GM23248 (cell line): ENCODE data around the gene PLEKHG3. TPM values are rescaled to one million over a fixed set of nuclear protein-coding genes. Genes with fewer than 3 reads are reported as not detected.

Experiments
- DNase-seq: peaks from one replicate; pipeline ENCODE4 v3.0.0-alpha.2; 2015
- H2AFZ ChIP-seq: fragments of 200-600 bp; sonication (generic); 2 replicates; pipeline ENCODE4 v1.6.1; 2016; ENCODE audit warnings: antibody characterized with exemption
- H3F3A ChIP-seq: fragments of 200-600 bp; sonication (generic); 2 replicates; pipeline ENCODE4 v1.6.1; 2016; ENCODE audit warnings: mild to moderate bottlenecking, antibody characterized with exemption, mixed run types; ENCODE audit not compliant: insufficient read depth
- H3K27ac ChIP-seq: fragments of 200-600 bp; sonication (generic); 2 replicates; pipeline ENCODE4 v1.5.1; 2016; ENCODE audit warnings: mild to moderate bottlenecking
- H3K27me3 ChIP-seq: fragments of 200-600 bp; sonication (generic); replicated peaks from 2 replicates; pipeline ENCODE4 v1.6.1; 2016; ENCODE audit warnings: mild to moderate bottlenecking; ENCODE audit not compliant: insufficient read depth
- H3K36me3 ChIP-seq: fragments of 200-600 bp; sonication (generic); 2 replicates; pipeline ENCODE4 v1.6.1; 2016; ENCODE audit warnings: low read depth, mild to moderate bottlenecking
- H3K4me1 ChIP-seq: fragments of 200-600 bp; sonication (generic); 2 replicates; pipeline ENCODE4 v1.6.1; 2016; ENCODE audit warnings: mild to moderate bottlenecking; ENCODE audit not compliant: insufficient read depth
- H3K4me2 ChIP-seq: fragments of 200-600 bp; sonication (generic); one replicate; pipeline ENCODE4 v1.6.1; 2016; ENCODE audit warnings: mild to moderate bottlenecking; ENCODE audit not compliant: unreplicated experiment
- H3K4me3 ChIP-seq: fragments of 200-600 bp; sonication (generic); 2 replicates; pipeline ENCODE4 v1.5.1; 2016; ENCODE audit warnings: mild to moderate bottlenecking
- H3K79me2 ChIP-seq: fragments of 200-600 bp; sonication (generic); 2 replicates; pipeline ENCODE4 v1.6.1; 2016; ENCODE audit warnings: mild to moderate bottlenecking; ENCODE audit not compliant: insufficient read depth
- H3K9ac ChIP-seq: fragments of 200-600 bp; sonication (generic); 2 replicates; pipeline ENCODE4 v1.6.1; 2016; ENCODE audit warnings: mild to moderate bottlenecking
- H3K9me2 ChIP-seq: fragments of 200-600 bp; sonication (generic); 2 replicates; pipeline ENCODE4 v1.6.1; 2016; ENCODE audit warnings: mixed run types, mild to moderate bottlenecking, moderate library complexity; ENCODE audit not compliant: insufficient read depth
- H3K9me3 ChIP-seq: fragments of 200-600 bp; sonication (generic); one replicate; pipeline ENCODE4 v1.6.1; 2017; ENCODE audit warnings: low read depth
- H4K20me1 ChIP-seq: fragments of 200-600 bp; sonication (generic); 2 replicates; pipeline ENCODE4 v1.6.0; 2016; ENCODE audit not compliant: insufficient read depth
- EZH2 ChIP-seq: fragments of 200-600 bp; sonication (generic); IDR thresholded peaks from 2 replicates; pipeline ENCODE4 v1.6.1; 2018; ENCODE audit warnings: antibody characterized with exemption, mild to moderate bottlenecking; ENCODE audit not compliant: insufficient read depth, poor library complexity, severe bottlenecking
- EZH2phosphoT487 ChIP-seq: fragments of 200-600 bp; sonication (generic); IDR thresholded peaks from 2 replicates; pipeline ENCODE4 v1.6.1; 2018; ENCODE audit warnings: antibody characterized with exemption, moderate library complexity, mild to moderate bottlenecking, low read depth; ENCODE audit not compliant: insufficient read depth
- WGBS, 2 experiments: methylation state at CpG; one replicate each; pipeline ENCODE4 v1.1.6; 2015 to 2017; ENCODE audit warnings: low lambda C conversion rate in 2 of 2, low coverage in 1 of 2; ENCODE audit errors: missing lambda C conversion rate in 2 of 2; 5-methylcytosine and 5-hydroxymethylcytosine counted together
- in situ Hi-C: fragments of 300-500 bp; cut with MboI; formaldehyde crosslinking; loops from 2 replicates; pipeline ENCODE4 v1.15.0; 2020
- polyA plus RNA-seq: library from polyadenylated mRNA; unstranded; fragments of >200 nt; fragmentation: Nextera tagmentation; extraction: Ambion mirVana; gene quantifications from 2 replicates; pipeline ENCODE4 v1.2.1, GENCODE V29; 2016
- total RNA-seq: library from RNA; depleted of rRNA; stranded (reverse); fragments of >200 nt; shearing (Covaris generic); gene quantifications from 2 replicates; pipeline ENCODE4 v1.2.3, GENCODE V29; 2014

PLEKHG3 gene
- total and polyA plus RNA-seq, 2 experiments from 2014 or later = 2.1 to 6.9 TPM

DNA sequence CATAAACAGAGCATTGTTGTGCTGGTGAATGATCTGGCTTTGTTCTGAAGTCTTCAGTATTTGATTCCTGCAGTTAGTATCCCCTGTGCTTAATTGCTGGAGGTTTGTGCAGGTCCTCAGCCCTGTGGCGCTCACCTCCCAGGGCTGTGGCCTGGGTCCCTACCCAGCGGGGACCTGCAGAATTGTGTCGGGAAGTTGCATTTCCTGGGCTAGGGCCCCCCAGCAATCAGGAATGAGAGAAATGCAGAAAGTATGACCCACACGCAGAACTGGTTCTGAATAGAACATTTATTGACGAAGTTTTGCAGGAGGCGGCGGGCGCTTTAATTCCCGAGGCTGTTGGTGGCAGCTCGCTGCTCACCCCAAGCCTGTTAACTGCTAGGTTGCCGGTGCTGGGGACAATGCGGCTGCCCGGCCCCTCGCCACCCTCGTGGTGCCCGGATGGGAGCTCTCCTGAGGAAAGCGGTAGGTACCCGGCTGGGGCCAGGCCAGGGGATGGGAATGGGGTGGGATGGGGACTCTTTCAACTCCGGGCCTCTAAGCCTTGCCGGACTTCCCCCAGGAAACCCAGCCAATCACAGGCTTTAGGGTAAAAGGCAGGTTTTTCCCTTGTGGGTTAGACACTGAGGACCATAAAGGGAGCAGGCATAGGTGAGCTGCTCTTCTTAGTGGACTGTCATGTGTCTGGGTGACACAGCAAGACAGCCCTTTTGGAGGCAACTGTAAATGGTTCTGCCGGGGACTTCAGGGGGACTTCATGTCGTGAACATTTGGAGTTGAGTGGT is 11.6 kb downstream of the PLEKHG3 start:
- Histone ChIP-seq H2AFZ (no peak overlapping the region), H3K27me3 (no peaks in the 10 kb centered on the region), H3F3A (no peaks in the 10 kb centered on the region), H3K79me2 (no peaks in the 10 kb centered on the region; the same call in 1 of the 2 replicates), H3K36me3 (peaks cover 5% of the 10 kb centered on the region; the same call in 1 of the 2 replicates), H3K9me2 (no peaks in the 10 kb centered on the region), H3K9me3 (no peaks in the 10 kb centered on the region), H3K27ac (no peak overlapping the region), H3K4me3 (no peak overlapping the region), H3K4me1 (peaks cover 12% of the 10 kb centered on the region), H4K20me1 (no peaks in the 10 kb centered on the region), H3K4me2 (no peak overlapping the region), H3K9ac (no peak overlapping the region)
- TF ChIP-seq EZH2phosphoT487 = no peak
- TF ChIP-seq EZH2 = no peak
- in situ Hi-C loops = no loop called here
- 47 to 49% methylated on average over 22 of the region's 22 CpGs for WGBS, 2 experiments
- DNase-seq = no peak

DNA sequence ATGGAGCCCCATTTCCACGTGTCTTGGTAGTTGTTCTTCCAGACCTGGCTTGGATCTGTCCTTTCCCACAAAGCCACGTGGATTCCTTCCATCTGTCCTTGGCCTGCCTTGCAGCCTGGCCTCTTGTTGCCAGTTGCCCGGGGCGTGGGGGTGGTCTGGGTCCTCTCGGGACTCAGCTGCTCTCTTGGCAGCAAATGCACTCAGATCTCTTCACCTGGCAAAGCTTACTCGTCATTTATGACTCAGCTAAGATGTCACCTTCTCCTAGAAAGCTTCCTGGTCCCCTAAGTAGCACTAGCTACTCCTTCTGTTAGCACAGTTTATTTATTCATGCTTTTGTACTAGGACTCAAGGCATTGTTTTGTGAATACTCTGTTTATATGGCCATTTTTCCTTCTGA is 13.6 kb downstream of the PLEKHG3 start:
- Histone ChIP-seq H3K9me2 (no peaks in the 10 kb centered on the region), H3K9ac (no peak overlapping the region), H3K4me3 (no peak overlapping the region), H3K4me2 (no peak overlapping the region), H3K9me3 (no peaks in the 10 kb centered on the region), H3K27me3 (no peaks in the 10 kb centered on the region), H3K79me2 (no peaks in the 10 kb centered on the region; the same call in 1 of the 2 replicates), H3F3A (no peaks in the 10 kb centered on the region; the same call in 1 of the 2 replicates), H3K4me1 (peaks cover 23% of the 10 kb centered on the region), H4K20me1 (no peaks in the 10 kb centered on the region), H3K36me3 (peaks cover 5% of the 10 kb centered on the region; the same call in 1 of the 2 replicates), H2AFZ (no peak overlapping the region), H3K27ac (no peak overlapping the region)
- 18 to 31% methylated on average over 6 of the region's 6 CpGs for WGBS, 2 experiments
- TF ChIP-seq EZH2phosphoT487 = no peak
- no peak for TF ChIP-seq EZH2
- no peak for DNase-seq
- in situ Hi-C loops = no loop called here

DNA sequence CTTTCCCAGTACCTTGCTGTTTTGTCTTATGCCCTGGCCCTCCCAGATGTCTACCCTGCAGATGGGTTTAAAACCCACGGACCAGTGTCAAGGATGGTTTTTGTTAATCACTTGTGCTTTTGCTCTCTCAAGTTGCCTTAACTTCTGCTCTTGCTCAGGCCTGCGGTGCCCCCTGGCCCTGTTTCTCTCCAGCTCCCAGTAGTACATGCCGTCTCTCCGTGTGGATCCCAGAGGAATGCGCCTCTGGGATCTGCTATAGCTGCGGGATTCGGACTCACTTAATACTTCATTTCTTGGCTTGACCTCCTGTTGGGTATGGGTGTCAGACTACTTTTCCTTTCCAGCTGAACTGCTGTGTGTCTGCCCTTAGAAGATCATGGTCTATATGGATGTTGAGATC is 14.5 kb downstream of the PLEKHG3 start:
- in situ Hi-C loops = no loop called here
- Histone ChIP-seq H3K9ac (no peak overlapping the region), H3K27me3 (no peaks in the 10 kb centered on the region), H3K27ac (no peak overlapping the region), H3K9me2 (no peaks in the 10 kb centered on the region), H3K4me1 (peaks cover 23% of the 10 kb centered on the region), H2AFZ (no peak overlapping the region), H4K20me1 (no peaks in the 10 kb centered on the region), H3K79me2 (no peaks in the 10 kb centered on the region; the same call in 1 of the 2 replicates), H3K4me3 (no peak overlapping the region), H3K4me2 (no peak overlapping the region), H3K9me3 (no peaks in the 10 kb centered on the region), H3F3A (no peaks in the 10 kb centered on the region; the same call in 1 of the 2 replicates), H3K36me3 (peaks cover 4% of the 10 kb centered on the region; the same call in 1 of the 2 replicates)
- no peak for DNase-seq
- no peak for TF ChIP-seq EZH2phosphoT487
- TF ChIP-seq EZH2 = no peak
- WGBS, 2 experiments = 92 to 93% methylated on average over 7 of the region's 7 CpGs

DNA sequence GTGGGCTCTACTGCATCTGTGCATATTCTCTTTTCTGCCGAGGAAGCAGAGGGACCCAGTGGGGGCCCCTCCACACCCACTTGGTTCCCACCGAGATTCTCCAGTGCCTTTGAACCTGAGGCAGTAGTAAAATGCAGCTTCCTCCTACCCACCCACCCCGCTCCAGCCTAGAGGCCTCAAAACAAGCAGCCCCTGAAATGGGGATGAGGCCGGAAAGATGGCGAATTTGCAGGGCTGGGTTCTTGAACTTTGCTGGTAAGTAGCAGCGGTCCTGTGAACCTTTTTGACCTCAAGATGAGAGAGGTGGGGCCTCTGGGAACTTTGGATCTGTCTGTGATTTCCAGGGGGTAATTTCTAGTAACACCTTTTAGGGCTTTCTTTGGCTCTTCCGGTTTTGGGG is 15.4 kb downstream of the PLEKHG3 start:
- Histone ChIP-seq H3K4me2 (no peak overlapping the region), H3K4me1 (peaks cover 23% of the 10 kb centered on the region)
- WGBS, 2 experiments = 86 to 88% methylated on average over 7 of the region's 7 CpGs

More for the DNA sequence above, 15.4 kb downstream of the PLEKHG3 start:
- Histone ChIP-seq H2AFZ (no peak overlapping the region), H3K9me2 (no peaks in the 10 kb centered on the region), H3K27ac (peak overlapping the region; percentile 66; the same call in 1 of the 2 replicates), H3F3A (no peaks in the 10 kb centered on the region; the same call in 1 of the 2 replicates), H3K4me3 (no peak overlapping the region), H3K36me3 (no peaks in the 10 kb centered on the region), H3K27me3 (no peaks in the 10 kb centered on the region), H3K79me2 (no peaks in the 10 kb centered on the region; the same call in 1 of the 2 replicates), H3K9me3 (no peaks in the 10 kb centered on the region), H3K9ac (no peak overlapping the region), H4K20me1 (no peaks in the 10 kb centered on the region)
- DNase-seq = no peak
- TF ChIP-seq EZH2 (no peak), EZH2phosphoT487 (no peak)
- in situ Hi-C loops = no loop called here
